GM15510 (cell line): ENCODE measurements around the gene ADAMTS20.

Experiments
- POLR2A ChIP-seq: IDR thresholded peaks from 3 replicates; pipeline ENCODE4 v1.6.1; 2011; ENCODE audit warnings: borderline replicate concordance; ENCODE audit not compliant: insufficient read length; ENCODE audit errors: extremely low read depth

ADAMTS20 gene

DNA sequence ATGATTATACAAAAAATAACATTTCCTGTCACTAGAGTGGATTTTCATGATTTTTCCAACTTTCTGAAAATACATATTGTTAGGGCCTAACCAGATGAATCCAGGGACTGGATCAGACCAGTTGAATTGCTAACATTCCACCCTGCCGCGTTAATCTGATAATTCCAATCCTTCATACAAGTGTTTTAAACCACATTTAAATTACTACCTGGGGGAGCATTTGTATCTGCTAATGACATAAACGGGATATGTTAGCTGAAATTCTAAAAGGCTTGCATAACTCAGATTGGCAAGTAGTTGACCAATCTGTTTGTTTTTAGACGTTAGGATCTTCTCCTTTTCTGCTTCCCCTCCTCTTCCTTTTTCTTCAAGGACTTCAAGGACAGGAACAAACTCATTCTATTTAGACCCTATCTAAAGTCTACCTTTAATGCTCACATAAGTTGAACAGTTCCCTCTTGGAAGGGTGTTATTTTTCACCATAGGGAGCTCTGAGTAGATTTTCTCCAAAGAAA, 239.0 kb downstream of the ADAMTS20 start:
- TF ChIP-seq POLR2A, result no peak

- no peak for TF ChIP-seq POLR2A
Observed at GRCh38 chr12:43310596-43310995, 241.4 kb downstream of the ADAMTS20 start.

DNA sequence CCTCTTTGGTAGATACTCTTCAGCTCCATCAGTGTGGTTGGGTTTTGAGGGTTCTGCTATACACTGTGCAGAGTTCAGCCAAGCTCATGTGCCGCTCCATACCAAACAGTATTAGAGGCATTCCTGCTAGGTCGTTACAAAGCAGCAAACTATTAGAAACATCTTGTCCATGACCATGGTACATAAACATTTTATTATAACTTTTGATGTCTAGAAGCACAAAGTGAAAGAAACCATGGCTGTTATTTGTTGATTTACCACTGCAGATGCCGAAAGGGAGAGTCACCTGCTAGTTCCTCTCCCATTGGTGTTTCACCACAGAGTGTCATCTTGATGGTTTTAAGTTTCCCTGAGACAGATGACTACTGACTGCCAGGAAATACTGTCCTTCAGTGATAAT, 242.0 kb downstream of the ADAMTS20 start:
- TF ChIP-seq POLR2A, result no peak

GRCh38 chr12:43308776-43309175, 243.2 kb downstream of the ADAMTS20 start:
- no peak for TF ChIP-seq POLR2A

DNA sequence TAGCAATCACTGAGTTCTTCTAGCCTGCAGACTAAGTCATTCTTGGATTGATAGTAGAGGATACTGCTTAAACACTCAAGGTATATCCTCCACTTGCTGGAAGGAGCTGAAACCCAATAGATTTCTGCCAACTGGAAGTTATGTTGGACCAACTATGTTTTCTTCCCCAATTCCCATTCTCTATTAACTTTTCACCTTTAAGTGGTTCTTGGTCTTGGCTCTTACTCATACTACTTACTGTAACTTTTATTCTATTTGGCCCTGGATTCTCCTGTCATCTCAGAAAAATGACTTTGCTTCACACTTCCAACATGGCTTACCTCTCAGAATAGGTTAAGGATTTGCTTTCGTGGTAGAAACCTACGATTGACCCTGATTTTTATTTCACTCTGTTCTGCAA, 244.9 kb downstream of the ADAMTS20 start:
- no peak for TF ChIP-seq POLR2A

- TF ChIP-seq POLR2A, result no peak
Observed at GRCh38 chr12:43306066-43306465, 245.9 kb downstream of the ADAMTS20 start.

GRCh38 chr12:43305065-43305464, 246.9 kb downstream of the ADAMTS20 start:
- TF ChIP-seq POLR2A, result no peak
